Neural crest cell (in vitro differentiated cells): ENCODE measurements around the gene CDC42. TPM values are rescaled to one million over a fixed set of nuclear protein-coding genes. Genes with fewer than 3 reads are reported as not detected.
"Not testable (repeated sequence)": the region's sequence is repeated elsewhere in the genome, so short reads cannot be mapped to it uniquely, and the experiment has no call there.

Experiments
- DNase-seq: peaks from one replicate; pipeline ENCODE4 v3.0.0; 2021; ENCODE audit warnings: low read depth, mixed read lengths, low spot score
- H3K27ac Mint-ChIP-seq: one replicate; pipeline ENCODE4 v1.8.0; 2021; ENCODE audit warnings: mild to moderate bottlenecking, mixed read lengths; ENCODE audit not compliant: unreplicated experiment
- H3K27me3 Mint-ChIP-seq: 2 replicates; pipeline ENCODE4 v1.8.0; 2021; ENCODE audit warnings: low read depth, mild to moderate bottlenecking, mixed read lengths
- H3K36me3 Mint-ChIP-seq: 2 replicates; pipeline ENCODE4 v1.8.0; 2021; ENCODE audit warnings: low read depth, mild to moderate bottlenecking, mixed read lengths
- H3K4me1 Mint-ChIP-seq: 2 replicates; pipeline ENCODE4 v1.8.0; 2021; ENCODE audit warnings: mixed read lengths
- H3K4me3 Mint-ChIP-seq: one replicate; pipeline ENCODE4 v1.8.0; 2021; ENCODE audit warnings: mild to moderate bottlenecking, mixed read lengths
- H3K9me3 Mint-ChIP-seq: 2 replicates; pipeline ENCODE4 v1.8.0; 2021; ENCODE audit warnings: mixed read lengths
- CTCF ChIP-seq: fragments of 200-600 bp; sonication (generic); conservative IDR thresholded peaks from 2 replicates; pipeline ENCODE4 v1.5.0; 2021; ENCODE audit warnings: antibody characterized with exemption, mild to moderate bottlenecking
- total RNA-seq: library from RNA; stranded (reverse); gene quantifications from 2 replicates; pipeline ENCODE4 v1.2.1, GENCODE V29; 2021

The CDC42 gene
- total RNA-seq, 1 donor from 2014 or later = 198 TPM

GRCh38 chr1:22030057-22030456 is 22.5 kb upstream of the CDC42 start:
- DNase-seq = no peak
- peaks cover 14% of the 10 kb centered on the region for H3K4me1 Mint-ChIP-seq
- no peaks in the 10 kb centered on the region for H3K9me3 Mint-ChIP-seq
- H3K27me3 Mint-ChIP-seq = no peaks in the 10 kb centered on the region
- H3K4me3 Mint-ChIP-seq = no peak overlapping the region
- H3K27ac Mint-ChIP-seq = peak overlapping the region; percentile 7
- no peaks in the 10 kb centered on the region for H3K36me3 Mint-ChIP-seq
- no peak for TF ChIP-seq CTCF

GRCh38 chr1:22030473-22030872 is 22.0 kb upstream of the CDC42 start:
- no peak for TF ChIP-seq CTCF
- H3K4me1 Mint-ChIP-seq = peaks cover 12% of the 10 kb centered on the region
- H3K4me3 Mint-ChIP-seq = no peak overlapping the region
- H3K27me3 Mint-ChIP-seq = no peaks in the 10 kb centered on the region
- DNase-seq = no peak
- H3K27ac Mint-ChIP-seq = peak overlapping the region; percentile 40
- H3K36me3 Mint-ChIP-seq = no peaks in the 10 kb centered on the region
- no peaks in the 10 kb centered on the region for H3K9me3 Mint-ChIP-seq

- Mint-ChIP-seq H3K4me3 (peak overlapping the region; percentile 39), H3K27me3 (no peaks in the 10 kb centered on the region), H3K9me3 (no peaks in the 10 kb centered on the region), H3K27ac (no peak overlapping the region), H3K4me1 (peaks cover 6% of the 10 kb centered on the region), H3K36me3 (no peaks in the 10 kb centered on the region)
- no peak for TF ChIP-seq CTCF
- no peak for DNase-seq
Observed at GRCh38 chr1:22031214-22031962, 21.1 kb upstream of the CDC42 start.

- H3K9me3 Mint-ChIP-seq, DNase-seq, H3K36me3 Mint-ChIP-seq, H3K27me3 Mint-ChIP-seq, H3K4me3 Mint-ChIP-seq, H3K27ac Mint-ChIP-seq: not testable (repeated sequence)
- H3K4me1 Mint-ChIP-seq = peaks cover 19% of the 10 kb centered on the region
Observed at GRCh38 chr1:22034834-22035233, 17.7 kb upstream of the CDC42 start.

- Mint-ChIP-seq H3K9me3 (no peaks in the 10 kb centered on the region), H3K36me3 (no peaks in the 10 kb centered on the region), H3K27me3 (no peaks in the 10 kb centered on the region), H3K4me1 (peaks cover 25% of the 10 kb centered on the region), H3K27ac (peak overlapping the region; percentile 58), H3K4me3 (no peak overlapping the region)
- no peak for TF ChIP-seq CTCF
- no peak for DNase-seq
Observed at GRCh38 chr1:22037520-22037919, 15.0 kb upstream of the CDC42 start.

GRCh38 chr1:22038036-22038435 is 14.5 kb upstream of the CDC42 start:
- Mint-ChIP-seq H3K27ac (no peak overlapping the region), H3K4me3 (no peak overlapping the region), H3K4me1 (peaks cover 25% of the 10 kb centered on the region), H3K36me3 (no peaks in the 10 kb centered on the region), H3K9me3 (no peaks in the 10 kb centered on the region), H3K27me3 (no peaks in the 10 kb centered on the region)
- DNase-seq = no peak
- TF ChIP-seq CTCF = no peak
